Islet of Langerhans (tissue), 1 donor: Measurements from ENCODE around the gene EIF4H.
"Not testable (repeated sequence)": the region's sequence is repeated elsewhere in the genome, so short reads cannot be mapped to it uniquely, and the experiment has no call there.

Experiments used
- FAIRE-seq: peaks from one replicate; lab custom pipeline; 2011; peaks lifted over from hg19 to GRCh38; lab: Jason Lieb, UNC

EIF4H gene

DNA sequence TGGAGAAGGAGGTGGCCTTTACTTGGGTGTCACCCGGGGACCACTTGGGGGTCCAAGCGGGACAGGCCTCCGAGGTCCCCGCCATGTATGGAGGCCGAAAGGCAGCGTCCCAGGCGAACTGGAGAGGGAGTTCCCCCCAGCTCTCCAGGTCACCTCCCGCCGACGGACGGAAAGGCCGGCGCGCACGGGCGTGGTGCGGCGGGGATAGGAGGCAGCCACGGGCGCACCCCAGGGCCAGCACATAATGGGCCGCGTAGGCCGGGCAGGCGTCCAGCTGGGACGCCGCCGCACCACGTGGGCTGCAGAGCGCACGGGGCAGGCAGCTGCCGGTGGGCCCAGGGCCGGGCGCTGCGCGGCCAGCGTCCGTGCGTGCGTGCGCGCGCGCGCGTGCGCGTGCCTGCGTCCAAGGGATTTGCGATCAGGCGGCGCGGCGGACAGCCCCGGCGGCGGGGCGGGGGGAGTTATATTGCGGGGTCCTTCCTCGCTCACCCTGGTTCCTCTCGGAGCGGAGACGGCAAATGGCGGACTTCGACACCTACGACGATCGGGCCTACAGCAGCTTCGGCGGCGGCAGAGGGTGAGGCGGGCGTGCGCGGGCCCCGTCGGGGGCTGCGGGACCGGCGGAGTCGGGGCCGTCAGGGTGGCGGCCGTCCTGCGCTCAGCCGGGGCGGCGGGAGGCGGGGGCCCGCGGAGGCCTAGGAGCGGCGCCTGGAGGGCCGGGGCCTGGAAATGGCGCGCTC lies at the start of gene EIF4H:
EIF4H (plus strand) TSS at position 491 of the 740 bp plus-strand sequence; CDS start at position 519, 28 bp downstream.
- FAIRE-seq = no peak

DNA sequence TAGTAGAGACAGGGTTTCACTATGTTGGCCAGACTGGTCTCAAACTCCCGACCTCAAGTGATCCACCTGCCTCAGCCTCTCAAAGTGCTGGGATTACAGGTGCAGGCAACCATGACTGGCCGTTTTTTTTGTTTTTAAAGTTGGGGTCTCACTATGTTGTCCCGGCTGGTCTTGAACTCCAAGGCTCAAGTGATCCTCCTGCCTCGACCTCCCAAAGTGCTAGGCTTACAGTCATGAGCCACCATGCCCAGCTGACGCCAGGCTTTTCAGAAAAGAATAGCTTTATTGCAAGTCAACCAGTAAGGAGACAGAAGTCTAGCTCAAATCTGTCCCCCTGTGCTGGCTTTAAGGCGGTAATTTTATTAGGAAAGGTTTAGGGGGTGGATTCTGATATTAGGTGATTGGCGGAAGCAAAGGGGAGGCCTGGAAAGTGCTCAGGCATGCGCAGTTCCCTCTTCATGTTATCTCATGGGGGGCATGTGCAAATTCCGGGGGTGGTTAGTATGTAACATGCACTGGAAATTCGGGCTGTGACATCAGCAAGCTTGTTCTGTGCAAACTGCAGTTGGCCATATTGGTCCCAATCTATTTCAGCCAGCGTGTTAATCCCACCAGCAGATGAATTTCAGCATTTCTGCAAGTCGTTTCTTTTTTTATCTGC lies 47.8 kb upstream of the EIF4H start:
- no peak for FAIRE-seq

DNA sequence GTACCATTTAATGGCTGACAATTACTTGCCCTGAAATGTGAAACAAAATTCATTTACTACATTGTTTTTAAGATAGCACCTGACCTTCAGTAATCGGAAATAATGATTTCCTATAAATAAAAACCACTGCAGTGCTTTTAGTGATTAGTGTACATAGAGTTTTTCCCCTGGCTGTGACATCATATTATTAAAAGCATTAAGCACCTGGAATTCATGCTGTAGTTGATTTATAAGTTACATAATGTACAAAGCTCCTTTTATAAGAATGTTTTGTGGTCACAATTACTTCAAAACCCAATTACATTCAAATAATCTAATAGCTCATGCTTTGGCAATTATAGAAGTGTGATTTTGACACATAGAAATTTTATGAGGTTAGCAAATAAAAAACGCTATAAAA lies 44.3 kb upstream of the EIF4H start:
- FAIRE-seq = no peak

DNA sequence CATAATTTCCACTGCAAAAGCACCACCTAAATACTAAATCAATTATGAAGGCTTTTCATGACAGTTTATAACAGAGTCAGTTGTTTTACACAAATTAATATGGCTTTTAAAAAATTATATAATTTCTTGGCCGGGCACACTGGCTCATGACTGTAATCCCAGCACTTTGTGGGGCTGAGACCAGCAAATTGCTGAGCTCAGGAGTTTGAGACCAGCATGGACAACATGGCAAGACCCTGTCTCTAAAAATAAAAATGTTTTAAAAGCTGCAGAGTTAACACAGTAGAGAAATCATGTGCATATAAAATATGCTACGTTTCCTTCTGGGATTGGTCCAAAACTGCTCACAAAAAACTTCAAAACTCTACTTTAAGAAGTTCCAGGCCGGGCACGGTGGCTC lies 43.6 kb upstream of the EIF4H start:
- no peak for FAIRE-seq

DNA sequence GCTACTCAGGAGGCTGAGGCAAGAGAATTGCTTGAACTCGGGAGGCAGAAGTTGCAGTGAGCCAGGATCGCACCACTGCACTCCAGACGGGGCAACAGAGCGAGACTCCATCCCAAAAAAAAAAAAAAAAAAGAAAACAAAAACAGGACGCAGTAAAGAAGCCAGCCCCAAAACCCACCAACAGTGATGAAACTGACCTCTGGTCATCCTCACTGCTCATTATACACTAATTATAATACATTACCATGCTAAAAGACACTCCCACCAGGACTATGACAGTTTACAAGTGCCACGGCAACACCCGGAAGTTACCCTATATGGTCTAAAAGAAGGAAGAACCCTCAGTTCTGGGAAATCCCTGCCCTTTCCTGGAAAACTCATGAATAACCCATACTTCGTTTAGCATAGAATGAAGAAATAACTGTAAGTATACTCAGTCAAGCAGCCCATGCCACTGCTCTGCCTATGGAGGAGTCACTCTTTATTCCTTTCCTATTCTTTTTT lies 40.0 kb upstream of the EIF4H start:
- no peak for FAIRE-seq

DNA sequence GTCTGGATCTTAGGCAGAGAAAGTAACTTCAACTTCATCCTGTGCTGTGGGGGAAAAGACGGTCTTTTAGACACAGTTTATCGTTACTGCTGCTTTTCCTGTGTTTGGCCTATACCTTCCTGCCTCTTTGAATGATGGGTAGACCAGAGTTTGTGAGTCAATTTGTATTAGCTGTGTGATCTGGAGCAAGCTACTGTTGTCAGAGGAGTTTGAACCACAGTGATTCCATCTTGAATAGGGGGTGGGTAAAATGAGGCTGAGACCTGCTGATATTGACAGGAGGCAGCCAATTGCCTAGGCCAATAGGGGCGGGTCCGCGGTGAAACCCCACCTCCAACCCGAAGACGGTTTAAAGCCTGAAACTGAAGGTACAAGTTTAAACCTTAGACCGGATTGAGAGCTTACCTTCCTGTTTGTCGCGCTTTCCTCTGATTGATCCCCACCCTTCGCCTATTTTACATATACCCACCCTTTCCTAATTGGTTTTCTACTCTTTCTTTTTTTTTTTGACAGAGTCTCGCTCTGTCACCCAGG lies 35.8 kb upstream of the EIF4H start:
- no peak for FAIRE-seq

DNA sequence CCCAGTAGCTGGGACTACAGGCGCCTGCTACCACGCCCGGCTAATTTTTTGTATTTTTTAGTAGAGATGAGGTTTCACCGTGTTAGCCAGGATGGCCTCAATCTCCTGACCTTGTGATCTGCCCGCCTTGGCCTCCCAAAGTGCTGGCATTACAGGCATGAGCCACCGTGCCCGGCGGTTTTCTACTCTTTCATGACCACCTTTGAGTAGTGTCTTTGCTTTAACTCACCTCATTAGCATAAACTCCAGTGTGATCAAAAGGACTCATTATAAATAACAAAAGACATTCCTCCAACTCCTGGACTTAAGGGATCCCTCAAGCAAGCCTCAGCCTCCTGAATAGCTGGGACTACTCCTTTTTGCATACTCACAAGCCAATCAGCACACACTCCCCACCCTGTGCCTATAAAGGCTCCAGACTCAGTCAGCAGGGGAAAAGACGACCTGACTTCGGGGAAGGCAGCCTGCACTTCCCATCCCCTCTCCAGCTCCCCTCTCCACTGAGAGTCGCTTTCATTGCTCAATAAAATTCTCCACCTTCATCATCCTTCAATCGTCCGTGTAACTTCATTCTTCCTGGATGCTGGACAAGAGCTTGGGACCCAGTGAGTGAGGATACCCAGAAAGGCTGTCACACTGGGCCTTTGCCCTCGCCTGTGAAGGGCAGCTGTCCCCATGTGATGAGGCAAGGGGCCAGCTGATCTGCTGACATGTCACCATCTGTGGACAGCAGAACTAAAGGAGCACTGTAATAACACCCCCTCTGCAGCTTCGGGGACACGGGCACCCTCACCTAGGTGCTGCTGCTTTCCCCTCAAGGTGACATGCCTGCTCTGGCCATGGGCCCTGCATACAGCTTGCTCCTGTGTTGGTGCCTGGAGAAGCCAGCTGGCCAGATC lies 35.0 kb upstream of the EIF4H start:
- no peak for FAIRE-seq

DNA sequence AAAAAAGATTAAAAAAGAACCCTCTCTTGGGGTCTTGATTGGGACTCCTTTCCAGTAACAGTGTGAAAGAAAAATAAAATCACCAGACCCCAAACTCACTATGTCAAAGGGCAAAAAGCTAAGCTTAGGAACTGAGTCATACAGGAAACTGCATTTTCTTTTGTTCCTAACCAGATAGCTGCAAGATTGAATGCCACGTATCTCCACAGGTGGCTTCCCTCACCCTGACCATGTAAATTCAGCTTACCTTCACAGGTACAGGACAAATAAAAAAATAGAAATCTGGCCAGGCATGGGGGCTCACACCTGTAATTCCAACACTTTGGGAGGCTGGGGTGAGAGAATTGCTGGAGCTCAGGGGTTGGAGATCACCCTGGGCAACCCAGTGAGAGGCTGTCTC lies 32.5 kb upstream of the EIF4H start:
- no peak for FAIRE-seq

DNA sequence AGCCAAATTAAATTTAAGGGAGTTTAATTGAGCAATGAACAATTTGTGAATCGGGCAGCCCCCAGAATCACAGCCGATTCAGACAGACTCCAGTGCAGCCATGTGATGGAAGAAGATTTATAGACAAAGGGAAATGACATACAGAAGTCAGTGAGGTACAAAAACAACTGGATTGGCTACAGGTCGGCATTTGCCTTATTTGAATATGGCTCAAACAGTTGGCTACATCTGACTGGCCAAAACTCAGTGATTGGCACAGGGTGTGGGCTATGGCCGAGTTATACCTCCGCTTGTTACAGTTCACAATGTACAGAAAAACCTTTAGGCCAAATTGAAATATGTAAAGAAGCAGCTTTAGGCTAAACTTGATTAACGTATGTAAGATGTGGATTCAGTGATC lies 30.8 kb upstream of the EIF4H start:
- FAIRE-seq = no peak

DNA sequence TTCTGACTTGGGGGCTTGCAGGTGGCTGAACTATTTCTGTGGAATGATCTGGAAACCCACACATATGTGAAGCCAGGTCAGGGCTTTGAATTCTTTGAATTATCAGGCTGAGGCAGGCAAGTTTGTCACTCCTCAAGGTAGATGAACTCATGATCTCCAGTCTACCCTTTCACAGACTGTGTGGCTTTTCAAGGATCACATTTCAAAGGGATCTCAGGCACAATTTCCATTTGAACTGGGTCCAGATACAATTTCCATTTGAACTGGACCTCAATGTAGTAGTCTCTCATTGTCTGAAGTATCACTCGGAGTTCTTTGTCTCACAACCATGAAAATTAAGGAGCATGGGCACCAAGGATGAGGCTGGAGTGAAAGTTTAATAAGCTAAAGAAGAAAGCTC lies 25.7 kb upstream of the EIF4H start:
- FAIRE-seq = no peak

DNA sequence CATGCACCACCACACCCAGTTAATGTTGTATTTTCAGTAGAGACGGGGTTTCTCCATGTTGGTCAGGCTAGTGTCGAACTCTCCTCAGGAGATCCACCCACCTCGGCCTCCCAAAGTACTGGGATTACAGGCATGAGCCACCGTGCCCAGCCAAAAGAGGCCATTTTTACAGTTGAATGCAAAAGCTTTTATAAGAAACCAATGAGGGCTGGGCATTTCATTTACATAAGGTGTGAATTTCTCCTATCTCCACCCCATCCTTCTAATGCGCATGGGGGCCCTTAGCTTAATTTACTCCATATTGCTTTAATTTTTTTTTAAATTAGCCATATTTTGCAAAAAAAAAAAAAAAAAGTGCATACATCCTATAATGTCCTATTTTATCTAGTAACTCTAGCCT lies 25.1 kb upstream of the EIF4H start:
- FAIRE-seq = no peak

DNA sequence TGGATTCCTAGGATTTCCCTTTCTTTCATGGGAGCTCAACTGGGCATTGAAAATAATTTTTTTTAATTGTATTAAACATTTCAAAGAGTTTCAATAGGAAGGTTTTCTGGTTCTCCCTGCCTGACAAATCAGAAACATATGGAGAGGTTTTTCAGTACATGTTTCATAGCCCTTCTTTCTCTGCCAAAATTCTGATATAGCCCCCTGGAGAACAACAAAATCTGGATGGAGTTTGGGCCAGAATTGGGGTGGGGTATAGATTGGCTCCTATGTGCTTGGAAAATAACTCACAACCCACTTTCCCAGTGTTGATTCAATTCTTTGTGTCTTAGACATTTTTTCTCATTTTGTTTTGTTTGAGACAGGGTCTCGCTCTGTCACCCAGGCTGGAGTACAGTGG lies 24.6 kb upstream of the EIF4H start:
- FAIRE-seq = no peak

DNA sequence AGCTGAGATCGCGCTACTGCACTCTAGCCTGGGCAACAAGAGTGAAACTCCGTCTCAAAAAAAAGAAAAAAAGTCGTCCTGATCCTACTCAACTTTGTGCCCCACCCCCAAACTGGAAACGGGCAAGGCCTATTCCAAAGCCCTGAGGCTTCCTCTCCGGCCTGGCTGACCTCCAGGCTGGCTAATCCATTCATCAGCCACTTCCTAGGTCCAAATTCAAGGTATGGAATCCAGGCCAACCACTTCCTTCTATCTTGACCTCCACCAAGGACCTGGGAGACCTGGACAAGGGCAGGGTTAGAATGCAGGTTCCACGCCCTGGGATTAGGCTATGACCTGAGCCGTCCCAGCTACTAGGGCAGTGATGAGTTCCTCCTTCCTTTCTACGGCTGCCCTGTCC lies 20.4 kb upstream of the EIF4H start:
- no peak for FAIRE-seq

DNA sequence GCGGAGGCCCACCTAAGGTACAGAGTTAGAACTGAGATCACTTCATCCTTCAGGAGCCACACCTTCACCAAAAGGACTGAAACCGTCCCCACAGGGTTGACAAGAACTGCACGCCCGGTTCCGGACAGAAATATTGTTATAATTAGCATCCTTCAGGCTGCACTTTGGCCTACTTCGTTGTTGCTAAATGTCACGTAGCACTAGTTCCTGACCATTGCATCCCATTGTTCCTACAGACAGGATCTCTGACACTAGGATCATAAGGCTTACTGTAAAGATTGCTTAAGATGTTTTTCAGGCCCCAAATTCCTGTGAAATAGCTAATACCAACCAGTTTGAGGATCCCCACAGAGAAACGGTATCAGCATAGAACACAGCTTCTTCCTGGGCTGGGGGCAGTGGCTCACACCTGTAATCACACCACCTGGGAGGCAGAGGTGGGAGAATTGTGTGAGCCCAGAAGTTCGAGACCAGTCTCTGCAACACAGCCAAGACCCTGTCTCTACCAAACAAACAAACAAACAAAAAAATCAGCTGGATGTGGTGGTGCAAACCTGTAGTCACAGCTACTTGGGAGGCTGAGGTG lies 18.3 kb upstream of the EIF4H start:
- no peak for FAIRE-seq

DNA sequence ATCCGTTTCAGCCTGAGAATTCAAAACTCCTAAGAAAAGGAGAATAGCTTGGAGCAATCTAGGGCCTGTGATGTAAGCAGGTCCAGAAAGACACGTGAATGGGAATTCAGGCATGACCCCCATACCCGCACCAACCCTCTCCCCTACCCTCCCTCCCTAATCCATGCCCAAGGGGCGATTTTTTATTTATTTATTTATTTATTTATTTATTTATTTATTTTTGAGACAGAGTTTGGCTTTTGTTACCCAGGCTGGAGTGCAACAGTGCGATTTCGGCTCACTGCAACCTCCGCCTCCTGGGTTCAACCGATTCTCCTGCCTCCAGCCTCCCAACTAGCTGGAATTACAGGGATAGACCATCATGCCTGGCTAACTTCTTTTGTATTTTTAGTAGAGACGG lies 16.6 kb upstream of the EIF4H start:
- no peak for FAIRE-seq

DNA sequence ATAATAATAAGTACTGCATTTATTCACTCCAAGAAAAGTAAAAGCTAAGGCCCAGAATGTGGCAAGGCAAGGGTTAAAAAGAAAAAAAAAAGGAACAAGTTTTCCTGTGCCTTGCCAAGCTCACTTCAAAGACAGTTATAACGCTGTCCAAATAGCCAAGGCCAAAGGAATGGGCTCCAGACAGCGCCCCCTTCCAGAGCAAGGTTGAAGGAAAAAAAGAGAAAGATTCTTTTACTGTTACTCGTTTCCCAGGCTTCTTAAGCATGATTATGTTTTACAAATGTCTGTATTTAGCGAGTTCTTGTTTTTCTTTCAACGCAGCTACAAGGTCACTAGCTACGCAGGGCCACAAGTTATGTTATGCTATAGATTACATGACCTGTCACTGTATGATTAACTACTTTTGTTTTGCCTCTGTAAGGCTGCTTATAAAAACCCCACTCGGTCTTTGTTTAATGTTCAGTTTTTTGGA lies 9.1 kb upstream of the EIF4H start:
- FAIRE-seq = no peak

DNA sequence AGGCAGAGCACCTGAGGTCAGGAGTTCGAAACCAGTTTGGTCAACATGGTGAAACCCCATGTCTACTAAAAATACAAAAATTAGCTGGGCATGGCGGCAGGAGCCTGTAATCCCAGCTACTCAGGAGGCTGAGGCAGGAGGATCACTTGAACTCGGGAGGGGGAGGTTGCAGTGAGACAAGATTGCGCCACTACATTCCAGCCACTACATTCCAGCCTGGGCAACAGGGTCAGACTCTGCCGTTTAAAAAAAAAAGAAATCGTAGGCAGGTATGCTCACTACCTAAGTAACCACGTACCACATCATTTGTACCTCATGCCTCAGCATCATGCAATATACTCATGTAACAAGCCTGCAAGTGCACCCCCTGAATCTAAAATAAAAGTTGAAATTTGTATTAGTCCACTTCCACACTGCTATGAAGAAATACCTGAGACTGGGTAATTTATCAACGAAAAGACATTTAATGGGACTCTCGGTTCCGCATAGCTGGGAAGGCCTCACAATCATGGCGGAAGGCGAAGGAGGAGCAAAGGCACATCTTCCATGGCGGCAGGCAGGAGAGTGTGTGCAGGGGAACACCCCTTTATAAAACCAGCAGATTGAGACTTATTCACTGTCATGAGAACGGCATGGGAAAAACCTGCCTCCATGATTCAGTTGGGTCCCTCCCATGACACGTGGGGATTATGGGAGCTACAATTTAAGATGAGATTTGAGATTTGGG lies 8.1 kb upstream of the EIF4H start:
- FAIRE-seq = no peak

DNA sequence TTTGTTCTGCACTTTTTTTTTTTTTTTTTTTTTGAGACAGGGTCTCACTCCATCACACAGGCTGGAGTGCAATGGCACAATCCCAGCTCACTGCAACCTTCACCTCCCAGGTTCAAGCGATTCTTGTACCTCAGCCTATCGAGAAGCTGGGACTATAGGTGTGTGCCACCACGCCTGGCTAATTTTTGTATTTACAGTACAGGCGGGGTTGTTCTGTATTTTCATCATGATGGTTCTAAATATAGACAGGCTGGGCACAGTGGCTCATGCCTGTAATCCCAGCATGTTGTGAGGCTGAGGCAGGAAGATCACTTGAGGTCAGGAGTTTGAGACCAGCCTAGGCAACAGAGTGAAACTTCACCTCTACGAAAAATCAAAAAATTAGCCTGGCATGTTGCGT lies 6.8 kb upstream of the EIF4H start:
- not testable (repeated sequence) for FAIRE-seq

DNA sequence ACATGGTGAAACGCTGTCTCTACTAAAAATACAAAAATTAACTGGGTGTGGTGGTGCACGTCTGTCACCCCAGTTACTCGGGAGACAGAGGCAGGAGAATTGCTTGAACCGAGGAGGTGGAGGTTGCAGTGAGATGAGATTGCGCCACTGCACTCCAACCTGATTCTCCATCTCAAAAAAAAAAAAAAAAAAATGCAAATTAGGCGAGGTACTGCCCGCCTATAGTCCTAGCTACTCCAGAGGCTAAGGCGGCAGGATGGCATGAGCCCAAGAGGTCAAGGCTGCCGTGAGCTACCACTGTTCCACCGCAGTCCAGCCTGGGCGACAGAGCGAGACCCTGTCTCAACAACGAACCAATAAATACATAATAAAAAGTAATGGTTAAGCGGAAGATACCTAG lies 1.1 kb upstream of the EIF4H start:
- no peak for FAIRE-seq

DNA sequence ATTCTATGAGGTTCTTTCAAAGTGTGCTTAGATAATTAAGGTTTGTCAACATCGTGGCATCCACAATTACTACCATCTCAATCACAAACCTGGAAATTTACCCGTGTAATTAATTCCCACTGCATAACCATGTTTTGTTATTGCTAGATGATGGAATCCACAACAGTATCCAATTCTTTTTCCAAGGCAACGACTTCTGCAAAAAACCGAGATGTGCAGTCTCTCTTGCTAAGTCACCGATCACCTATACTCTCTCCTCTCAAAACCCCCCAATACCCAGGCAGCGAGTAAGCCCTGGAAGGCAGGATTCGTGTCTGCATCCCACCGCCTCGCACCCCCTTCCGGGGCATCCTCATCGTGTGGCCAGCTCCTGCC lies 678 bp upstream of the EIF4H start:
- no peak for FAIRE-seq

DNA sequence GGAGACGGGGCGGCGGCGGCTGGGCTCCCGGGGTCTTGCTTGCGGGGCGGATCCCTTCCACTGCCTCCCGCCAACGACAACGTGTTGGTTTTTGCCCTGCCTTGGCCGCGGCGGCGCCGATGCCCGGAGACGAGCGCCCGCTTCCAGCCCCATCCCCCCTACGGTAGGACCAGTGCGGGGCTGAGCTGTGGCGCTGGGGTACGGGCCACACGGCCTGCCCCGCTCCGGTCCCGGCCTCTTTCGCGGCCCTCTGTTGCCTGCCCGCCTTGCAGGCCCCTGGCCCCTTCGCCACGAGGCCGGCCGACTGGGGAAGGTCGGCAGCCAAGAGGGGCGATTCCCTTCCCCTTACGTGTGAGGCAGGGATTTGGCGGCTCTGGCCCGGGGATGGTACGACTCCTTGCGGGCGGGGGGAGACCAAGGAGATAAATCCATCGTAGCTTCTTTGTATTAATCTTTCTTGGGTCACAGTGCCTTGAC lies 488 bp downstream of the EIF4H start:
- FAIRE-seq = no peak
